Progenitor cell of endocrine pancreas (in vitro differentiated cells): ENCODE data around the gene SELENOI. TPM values are rescaled to one million over a fixed set of nuclear protein-coding genes. Genes with fewer than 3 reads are reported as not detected.
"Not testable (repeated sequence)": the region's sequence is repeated elsewhere in the genome, so short reads cannot be mapped to it uniquely, and the experiment has no call there.

Source experiments
- DNase-seq: peaks from one replicate; pipeline ENCODE4 v3.0.0; 2021; ENCODE audit warnings: low spot score; ENCODE audit not compliant: unreplicated experiment
- H3K27ac Mint-ChIP-seq: 2 replicates; pipeline ENCODE4 v1.8.0; 2021; ENCODE audit warnings: mild to moderate bottlenecking, moderate library complexity, mixed read lengths
- H3K27me3 Mint-ChIP-seq: 2 replicates; pipeline ENCODE4 v1.8.0; 2021; ENCODE audit warnings: mixed read lengths
- H3K36me3 Mint-ChIP-seq: 2 replicates; pipeline ENCODE4 v1.8.0; 2022; ENCODE audit warnings: mixed read lengths; ENCODE audit not compliant: insufficient read depth
- H3K4me1 Mint-ChIP-seq: 2 replicates; pipeline ENCODE4 v1.8.0; 2021; ENCODE audit warnings: low read depth, mixed read lengths
- H3K4me3 Mint-ChIP-seq: 2 replicates; pipeline ENCODE4 v1.8.0; 2021; ENCODE audit warnings: low read depth, mild to moderate bottlenecking, moderate library complexity, mixed read lengths
- H3K9me3 Mint-ChIP-seq: 2 replicates; pipeline ENCODE4 v1.8.0; 2021; ENCODE audit warnings: low read depth, mixed read lengths
- total RNA-seq: library from RNA; stranded (reverse); gene quantifications from 2 replicates; pipeline ENCODE4 v1.2.1, GENCODE V29; 2021
- TF ChIP-seq, protein P1 (sequence below): fragments of 200-600 bp; sonication (generic); IDR thresholded peaks from one replicate; pipeline ENCODE4 v1.5.0; 2021; ENCODE audit warnings: antibody characterized with exemption, mild to moderate bottlenecking; ENCODE audit not compliant: unreplicated experiment

The SELENOI gene
- total RNA-seq, 1 donor from 2014 or later: 46.2 TPM

DNA sequence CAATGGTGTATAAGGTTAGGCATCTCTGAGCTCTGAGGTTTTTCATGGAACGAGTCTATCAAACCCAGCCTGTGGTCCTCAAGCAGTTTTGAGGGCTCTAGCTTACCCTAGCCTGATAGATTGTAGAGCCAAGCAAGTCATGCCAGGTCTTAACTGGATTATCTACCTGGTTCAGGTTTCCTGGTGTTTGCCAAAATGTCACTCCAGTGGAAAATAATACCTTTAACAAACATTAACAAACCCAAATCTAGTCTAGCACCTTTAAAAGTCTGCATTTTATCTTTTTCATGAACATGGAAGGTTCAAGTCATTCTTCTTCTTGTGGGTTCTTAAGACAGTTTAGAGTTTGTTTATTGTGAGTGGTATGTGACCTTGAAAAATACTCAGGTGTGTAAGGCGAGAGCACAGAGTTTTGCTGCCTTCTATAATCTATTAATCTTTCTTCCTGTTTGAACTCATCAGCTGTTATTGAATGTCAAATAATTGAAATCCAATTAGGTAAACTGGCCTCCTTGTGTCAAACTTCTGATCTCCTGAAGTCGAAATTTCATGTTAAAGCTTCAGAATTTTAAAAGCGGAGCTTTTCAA, 14.0 kb downstream of the SELENOI start:
- no peak for DNase-seq
- H3K4me3 Mint-ChIP-seq: no peak overlapping the region

DNA sequence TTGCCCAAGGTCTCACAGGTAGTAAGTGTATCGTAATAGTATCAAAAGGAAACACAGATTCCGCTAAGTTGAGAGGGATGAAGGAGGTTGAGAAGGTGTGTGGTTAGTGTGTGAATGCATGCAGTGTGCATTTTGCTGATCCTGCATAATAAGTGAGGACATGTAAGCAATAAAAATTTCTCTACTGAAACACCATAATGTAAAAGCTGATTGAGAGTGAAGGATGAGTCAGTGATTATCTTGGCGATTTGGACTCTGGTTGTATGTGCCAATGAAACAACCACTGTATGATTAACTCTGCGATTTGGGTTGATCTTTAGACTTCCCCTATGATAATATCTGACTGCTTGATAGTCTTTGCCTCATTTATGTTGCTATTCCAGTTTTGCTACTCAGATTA, 17.4 kb downstream of the SELENOI start:
- TF ChIP-seq, protein P1, sequence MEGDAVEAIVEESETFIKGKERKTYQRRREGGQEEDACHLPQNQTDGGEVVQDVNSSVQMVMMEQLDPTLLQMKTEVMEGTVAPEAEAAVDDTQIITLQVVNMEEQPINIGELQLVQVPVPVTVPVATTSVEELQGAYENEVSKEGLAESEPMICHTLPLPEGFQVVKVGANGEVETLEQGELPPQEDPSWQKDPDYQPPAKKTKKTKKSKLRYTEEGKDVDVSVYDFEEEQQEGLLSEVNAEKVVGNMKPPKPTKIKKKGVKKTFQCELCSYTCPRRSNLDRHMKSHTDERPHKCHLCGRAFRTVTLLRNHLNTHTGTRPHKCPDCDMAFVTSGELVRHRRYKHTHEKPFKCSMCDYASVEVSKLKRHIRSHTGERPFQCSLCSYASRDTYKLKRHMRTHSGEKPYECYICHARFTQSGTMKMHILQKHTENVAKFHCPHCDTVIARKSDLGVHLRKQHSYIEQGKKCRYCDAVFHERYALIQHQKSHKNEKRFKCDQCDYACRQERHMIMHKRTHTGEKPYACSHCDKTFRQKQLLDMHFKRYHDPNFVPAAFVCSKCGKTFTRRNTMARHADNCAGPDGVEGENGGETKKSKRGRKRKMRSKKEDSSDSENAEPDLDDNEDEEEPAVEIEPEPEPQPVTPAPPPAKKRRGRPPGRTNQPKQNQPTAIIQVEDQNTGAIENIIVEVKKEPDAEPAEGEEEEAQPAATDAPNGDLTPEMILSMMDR: no peak
- H3K9me3 Mint-ChIP-seq: no peaks in the 10 kb centered on the region
- peaks cover 6% of the 10 kb centered on the region for H3K36me3 Mint-ChIP-seq
- no peaks in the 10 kb centered on the region for H3K27me3 Mint-ChIP-seq
- no peak for DNase-seq
- H3K4me3 Mint-ChIP-seq: no peak overlapping the region
- no peak overlapping the region for H3K27ac Mint-ChIP-seq
- H3K4me1 Mint-ChIP-seq: peaks cover 23% of the 10 kb centered on the region

More for the DNA sequence above, 14.0 kb downstream of the SELENOI start:
- TF ChIP-seq, protein P1: no peak
- H3K27ac Mint-ChIP-seq: no peak overlapping the region
- H3K36me3 Mint-ChIP-seq: peaks cover 3% of the 10 kb centered on the region
- peaks cover 29% of the 10 kb centered on the region for H3K4me1 Mint-ChIP-seq
- no peaks in the 10 kb centered on the region for H3K9me3 Mint-ChIP-seq
- no peaks in the 10 kb centered on the region for H3K27me3 Mint-ChIP-seq

DNA sequence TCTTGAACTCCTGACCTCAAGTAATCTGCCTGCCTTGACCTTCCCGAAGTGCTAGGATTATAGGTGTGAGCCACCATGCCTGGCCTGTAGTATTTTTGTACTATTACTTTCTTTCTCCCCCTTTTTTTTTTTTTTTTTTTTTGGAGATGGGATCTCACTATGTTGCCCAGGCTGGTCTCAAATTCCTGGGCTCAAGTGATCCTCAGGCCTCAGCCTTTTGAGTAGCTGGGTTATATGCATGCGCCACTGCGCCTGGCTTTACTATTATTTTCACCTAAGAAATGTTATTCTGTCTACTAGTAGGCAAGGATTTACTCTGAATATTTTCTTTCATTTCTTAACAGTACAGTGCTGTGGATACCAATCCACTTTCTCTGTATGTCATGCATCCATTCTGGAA, 18.0 kb downstream of the SELENOI start:
- no peak overlapping the region for H3K4me3 Mint-ChIP-seq
- DNase-seq: no peak
- peaks cover 17% of the 10 kb centered on the region for H3K4me1 Mint-ChIP-seq
- H3K27ac Mint-ChIP-seq: no peak overlapping the region
- H3K27me3 Mint-ChIP-seq: no peaks in the 10 kb centered on the region
- peaks cover 6% of the 10 kb centered on the region for H3K36me3 Mint-ChIP-seq
- TF ChIP-seq, protein P1: no peak
- no peaks in the 10 kb centered on the region for H3K9me3 Mint-ChIP-seq

DNA sequence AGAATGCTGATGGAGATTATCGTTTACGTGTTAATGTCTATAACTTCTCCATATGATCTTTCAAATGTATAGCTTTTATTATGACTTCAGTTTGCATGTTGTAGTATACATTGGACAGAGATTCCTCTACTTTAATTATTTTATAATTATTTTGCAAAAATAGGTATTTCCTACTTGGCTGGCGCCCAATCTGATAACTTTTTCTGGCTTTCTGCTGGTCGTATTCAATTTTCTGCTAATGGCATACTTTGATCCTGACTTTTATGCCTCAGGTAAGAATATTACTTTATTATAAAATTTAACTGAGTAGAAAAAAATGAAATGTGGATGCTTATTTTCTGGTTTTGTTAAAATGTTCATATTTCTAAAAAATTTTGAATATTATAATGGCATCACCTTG, 18.7 kb downstream of the SELENOI start:
- Mint-ChIP-seq H3K27ac (no peak overlapping the region), H3K27me3 (no peaks in the 10 kb centered on the region), H3K36me3 (peaks cover 7% of the 10 kb centered on the region), H3K4me3 (no peak overlapping the region), H3K4me1 (peaks cover 16% of the 10 kb centered on the region), H3K9me3 (no peaks in the 10 kb centered on the region)
- TF ChIP-seq, protein P1: no peak
- no peak for DNase-seq

DNA sequence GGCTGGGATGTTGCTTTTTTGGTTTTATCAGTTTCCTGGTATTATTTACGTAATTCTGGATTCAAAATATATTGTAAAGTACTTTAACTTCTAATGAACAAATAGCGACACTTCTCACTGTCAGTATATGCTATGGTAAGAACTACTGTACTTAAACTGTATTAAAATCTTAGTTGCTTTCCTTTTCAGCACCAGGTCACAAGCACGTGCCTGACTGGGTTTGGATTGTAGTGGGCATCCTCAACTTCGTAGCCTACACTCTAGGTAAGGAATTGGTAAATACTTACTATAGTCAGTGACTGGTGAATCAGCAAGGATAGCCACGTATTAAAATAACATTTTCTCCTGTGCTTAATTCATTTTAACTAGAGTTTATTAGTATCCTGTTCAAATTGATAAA, 21.0 kb downstream of the SELENOI start:
- no peak for DNase-seq
- TF ChIP-seq, protein P1: no peak
- Mint-ChIP-seq H3K4me1 (peaks cover 6% of the 10 kb centered on the region), H3K27ac (no peak overlapping the region), H3K27me3 (no peaks in the 10 kb centered on the region), H3K4me3 (no peak overlapping the region), H3K36me3 (peaks cover 12% of the 10 kb centered on the region), H3K9me3 (no peaks in the 10 kb centered on the region)

DNA sequence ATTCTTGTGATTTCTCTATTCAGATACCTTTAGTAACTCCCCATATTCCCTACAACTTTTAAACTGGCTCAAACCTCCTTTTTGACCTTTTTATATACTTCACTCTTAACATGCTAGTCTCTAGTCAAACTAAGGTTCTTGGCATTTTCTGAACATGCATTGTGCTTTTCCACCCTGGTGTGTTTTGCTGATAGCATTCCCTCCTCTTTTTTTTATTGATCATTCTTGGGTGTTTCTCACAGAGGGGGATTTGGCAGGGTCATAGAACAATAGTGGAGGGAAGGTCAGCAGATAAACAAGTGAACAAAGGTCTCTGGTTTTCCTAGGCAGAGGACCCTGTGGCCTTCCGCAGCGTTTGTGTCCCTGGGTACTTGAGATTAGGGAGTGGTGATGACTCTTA, 23.7 kb downstream of the SELENOI start:
- H3K27me3 Mint-ChIP-seq, DNase-seq, H3K4me1 Mint-ChIP-seq, H3K9me3 Mint-ChIP-seq, H3K4me3 Mint-ChIP-seq: not testable (repeated sequence)
- peak overlapping the region; percentile 47 for H3K27ac Mint-ChIP-seq
- peaks cover 23% of the 10 kb centered on the region for H3K36me3 Mint-ChIP-seq

DNA sequence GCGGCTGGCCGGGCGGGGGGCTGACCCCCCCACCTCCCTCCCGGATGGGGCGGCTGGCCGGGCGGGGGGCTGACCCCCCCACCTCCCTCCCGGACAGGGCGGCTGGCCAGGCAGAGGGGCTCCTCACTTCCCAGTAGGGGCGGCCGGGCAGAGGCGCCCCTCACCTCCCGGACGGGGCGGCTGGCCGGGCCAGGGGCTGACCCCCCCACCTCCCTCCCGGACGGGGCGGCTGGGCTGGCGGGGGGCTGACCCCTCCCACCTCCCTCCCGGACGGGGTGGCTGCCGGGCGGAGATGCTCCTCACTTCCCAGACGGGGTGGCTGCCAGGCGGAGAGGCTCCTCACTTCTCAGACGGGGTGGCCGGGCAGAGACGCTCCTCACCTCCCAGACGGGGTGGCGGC, 25.0 kb downstream of the SELENOI start:
- H3K27ac Mint-ChIP-seq, H3K4me1 Mint-ChIP-seq, H3K27me3 Mint-ChIP-seq, H3K4me3 Mint-ChIP-seq, DNase-seq, H3K9me3 Mint-ChIP-seq: not testable (repeated sequence)
- H3K36me3 Mint-ChIP-seq: peaks cover 24% of the 10 kb centered on the region
